ENCODE results near the gene SPRED2.

Gene SPRED2

DNA sequence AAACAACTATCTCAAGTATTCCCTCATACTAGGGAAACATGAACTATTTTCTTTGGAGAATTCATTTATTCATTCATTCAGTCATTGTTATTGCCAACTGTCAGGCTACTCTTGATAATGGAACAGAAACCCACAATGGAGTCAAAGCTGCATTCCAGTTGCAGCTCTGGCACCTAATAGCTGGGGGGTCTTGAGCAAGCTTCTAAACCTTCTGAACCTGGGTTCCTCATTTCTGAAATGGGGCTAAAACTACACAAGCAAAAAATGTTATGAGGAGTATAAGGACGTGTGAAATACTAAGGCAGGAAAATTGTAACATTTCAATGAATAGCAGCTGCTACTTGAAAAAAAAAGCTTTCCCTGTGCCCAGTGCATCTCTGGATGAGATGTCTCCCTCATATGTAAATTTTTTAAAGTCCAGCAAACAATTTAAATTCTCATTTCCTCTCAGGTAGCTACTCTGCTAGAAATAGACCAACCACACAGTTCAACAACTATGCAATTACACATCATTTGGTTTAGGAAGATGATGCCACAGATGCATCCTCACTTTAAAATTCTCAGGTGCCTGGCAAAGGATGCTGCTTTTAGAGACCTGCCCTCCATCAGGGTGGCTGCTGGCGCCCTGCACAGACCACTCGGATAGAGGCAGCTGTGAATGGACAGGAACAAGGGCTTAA is 38.5 kb downstream of the SPRED2 start:
- no peak for DNase-seq
- in situ Hi-C loops (cut with MboI; ENCODE audit: low pct_unique_long_range_greater_than_20kb, low sequenced_read_pairs) = no loop called here

DNA sequence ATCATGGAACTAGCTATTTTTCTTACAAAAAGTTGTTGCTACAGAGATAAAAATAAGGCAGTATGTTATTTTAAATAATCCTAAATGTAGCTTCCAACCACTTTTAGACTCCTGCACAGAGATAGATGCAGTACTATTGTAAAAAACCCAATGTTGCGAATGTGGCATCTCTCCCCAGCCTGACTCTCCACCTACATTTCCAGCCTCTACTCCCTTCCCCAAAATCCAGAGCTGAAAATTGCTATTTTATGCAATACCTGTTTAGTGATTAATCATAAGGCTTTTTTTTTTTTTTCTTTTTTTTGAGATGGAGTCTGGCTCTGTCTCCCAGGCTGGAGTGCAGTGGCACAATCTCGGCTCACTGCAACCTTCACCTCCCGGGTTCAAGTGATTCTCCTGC is 39.4 kb downstream of the SPRED2 start:
- no peak for DNase-seq
- in situ Hi-C loops (cut with MboI; ENCODE audit: low pct_unique_long_range_greater_than_20kb, low sequenced_read_pairs) = no loop called here

DNA sequence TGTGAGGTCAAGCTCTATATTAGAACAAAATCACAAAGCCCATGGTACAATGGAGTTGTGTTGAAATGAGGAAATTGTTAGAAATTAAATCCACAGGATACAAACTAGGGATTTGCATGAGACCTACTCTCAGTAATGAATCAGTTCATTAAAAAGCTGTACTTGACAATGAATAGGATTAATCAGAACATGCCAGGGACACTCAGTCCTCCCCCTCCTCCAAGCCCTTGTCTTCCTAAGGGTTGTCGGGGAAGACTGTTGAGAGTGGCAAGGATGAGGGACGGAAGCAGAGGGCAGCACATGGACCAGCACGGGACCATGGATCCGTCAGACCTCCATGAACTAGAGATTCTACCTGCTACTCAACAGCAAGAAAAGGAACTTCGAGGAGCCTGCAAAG is 39.8 kb downstream of the SPRED2 start:
- in situ Hi-C loops (cut with MboI; ENCODE audit: low pct_unique_long_range_greater_than_20kb, low sequenced_read_pairs) = no loop called here
- DNase-seq = no peak

DNA sequence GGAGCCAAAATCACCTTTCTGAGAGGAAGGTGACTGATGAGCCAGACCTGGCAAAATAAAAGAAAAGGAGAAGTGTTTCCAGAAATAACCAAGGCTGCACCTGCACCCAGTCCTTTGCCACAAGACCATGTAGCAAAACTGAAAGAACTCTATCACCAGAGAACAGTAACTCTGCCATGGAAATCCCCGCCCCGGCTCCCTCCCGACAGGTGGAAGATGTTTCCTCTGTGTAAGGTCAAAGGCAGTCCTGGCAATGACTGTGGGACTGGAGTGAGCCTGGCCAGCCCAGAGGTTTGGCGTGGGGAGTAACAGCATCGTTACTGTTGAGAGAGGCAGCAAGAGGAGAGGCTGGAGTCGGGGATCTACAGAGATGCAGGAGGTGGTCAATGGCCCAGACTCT is 42.3 kb downstream of the SPRED2 start:
- no peak for DNase-seq
- in situ Hi-C loops (cut with MboI; ENCODE audit: low pct_unique_long_range_greater_than_20kb, low sequenced_read_pairs) = no loop called here

DNA sequence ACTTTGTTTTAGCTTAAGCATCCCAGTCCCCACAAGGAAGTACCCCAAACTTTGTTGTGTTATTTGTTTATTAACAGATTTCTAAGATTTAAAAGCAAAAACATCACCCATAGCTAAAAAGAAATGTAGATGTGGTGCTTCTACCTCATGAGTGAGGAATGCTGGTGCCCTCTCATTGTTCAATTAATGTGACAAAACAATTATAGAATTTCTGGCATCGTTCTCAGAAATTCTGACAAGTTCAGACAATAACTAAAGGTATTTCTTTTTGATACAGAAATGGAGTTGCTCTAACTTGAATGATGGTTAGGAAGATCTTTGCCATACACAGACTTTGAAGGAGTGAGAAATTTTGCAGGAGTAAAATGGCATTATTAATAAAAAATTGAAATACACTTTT is 42.9 kb downstream of the SPRED2 start:
- DNase-seq = no peak
- in situ Hi-C loops (cut with MboI; ENCODE audit: low pct_unique_long_range_greater_than_20kb, low sequenced_read_pairs) = no loop called here

DNA sequence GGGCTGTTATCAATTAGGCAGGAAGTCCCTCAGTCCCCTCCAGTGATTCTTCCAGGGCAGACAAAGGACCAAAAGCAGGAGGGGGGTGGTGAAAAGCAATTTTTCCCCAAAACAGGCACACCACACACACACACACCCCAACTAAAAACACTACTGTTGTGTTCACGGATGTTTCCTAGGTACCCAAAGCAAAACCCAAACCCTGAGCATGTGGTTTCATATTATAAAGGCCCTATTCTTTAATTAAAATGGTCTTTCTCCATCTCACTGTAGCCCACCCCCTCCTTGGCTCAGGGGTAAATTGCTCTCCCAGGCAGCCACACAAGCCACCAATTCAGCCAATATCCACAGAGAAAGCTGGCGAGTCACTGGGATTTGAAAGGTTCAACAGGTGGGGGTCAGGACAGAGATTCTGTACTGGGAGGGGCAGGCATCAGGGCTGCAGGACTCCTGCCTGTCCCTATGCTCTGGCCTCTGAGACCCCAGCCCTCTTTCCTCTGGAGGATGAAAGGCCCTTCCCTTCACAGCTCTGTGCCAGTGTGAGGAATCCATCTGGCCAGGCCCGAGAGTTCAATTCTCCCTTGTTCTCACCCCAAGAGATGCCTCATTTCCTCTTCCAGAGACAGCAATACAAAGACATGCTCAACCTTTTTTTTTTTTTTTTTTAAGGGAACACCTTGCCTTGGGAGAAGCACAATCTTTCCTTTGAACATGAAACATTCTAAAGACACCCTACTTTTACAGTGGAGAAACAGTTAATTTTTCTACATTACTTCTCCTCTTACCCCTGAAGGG is 43.6 kb downstream of the SPRED2 start:
- DNase-seq = no peak

DNA sequence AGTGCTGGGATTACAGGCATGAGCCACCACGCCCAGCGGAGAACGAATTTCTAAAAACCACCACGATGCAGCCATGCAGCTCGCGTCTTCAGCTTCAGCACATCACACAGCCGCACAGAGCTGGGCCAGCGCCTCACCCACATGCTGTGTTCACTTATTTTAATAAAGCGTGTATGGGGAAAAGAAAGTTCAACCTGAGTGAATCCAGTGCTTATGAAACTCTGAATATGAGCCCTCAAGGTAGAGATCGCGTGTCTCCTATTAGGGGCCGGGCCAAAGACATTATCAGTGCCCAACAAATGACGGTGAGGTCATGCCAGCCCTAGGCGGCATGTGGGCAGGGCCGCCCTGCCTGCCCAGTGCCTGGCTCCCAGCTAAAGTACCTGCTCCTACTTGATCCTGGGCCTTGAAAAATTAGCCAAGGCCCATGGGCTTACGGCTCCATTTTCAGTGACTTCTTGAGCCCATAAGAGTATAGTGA is 44.3 kb downstream of the SPRED2 start:
- DNase-seq = no peak
- in situ Hi-C loops (cut with MboI; ENCODE audit: low pct_unique_long_range_greater_than_20kb, low sequenced_read_pairs) = no loop called here

More for the DNA sequence above, 43.6 kb downstream of the SPRED2 start:
- in situ Hi-C loops (cut with MboI; ENCODE audit: low pct_unique_long_range_greater_than_20kb, low sequenced_read_pairs) = no loop called here

DNA sequence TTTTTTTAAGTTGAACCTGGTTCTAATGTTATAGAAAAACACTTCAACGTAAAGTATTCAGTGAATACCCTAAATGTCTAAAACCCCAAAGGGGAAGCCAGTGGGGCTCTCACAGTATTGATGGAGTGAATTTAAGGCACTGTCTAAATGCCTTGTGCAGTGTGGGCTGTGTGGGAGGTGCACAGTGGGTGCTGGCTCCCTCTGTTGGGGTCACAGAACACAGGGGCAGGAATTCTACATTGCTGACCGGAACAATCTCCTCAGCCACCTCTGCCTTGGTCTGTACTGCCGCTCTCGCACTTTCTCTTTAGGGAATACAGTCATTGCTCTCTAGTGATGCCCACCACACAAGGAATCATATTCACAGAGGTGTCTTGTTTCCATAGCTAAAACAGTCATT is 45.4 kb downstream of the SPRED2 start:
- DNase-seq = no peak
- in situ Hi-C loops (cut with MboI; ENCODE audit: low pct_unique_long_range_greater_than_20kb, low sequenced_read_pairs) = no loop called here

DNA sequence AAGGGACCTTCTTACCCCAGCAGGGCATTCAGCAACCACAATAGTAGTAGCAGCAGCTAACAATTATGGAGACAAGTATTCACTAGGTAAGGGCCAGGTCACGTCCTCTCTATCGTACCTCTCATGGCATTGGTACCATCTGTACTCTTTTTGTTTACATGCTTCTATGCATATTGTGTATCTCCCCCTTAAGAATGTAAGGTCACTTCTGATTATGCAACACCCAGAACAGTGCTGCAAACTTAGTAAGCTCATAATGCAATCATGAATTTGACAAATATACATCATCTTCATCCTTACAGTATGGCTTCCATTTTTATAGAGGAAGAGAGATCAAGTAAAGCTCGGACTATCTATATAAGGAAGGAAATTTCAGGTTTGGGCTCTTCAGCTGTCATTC is 46.1 kb downstream of the SPRED2 start:
- in situ Hi-C loops (cut with MboI; ENCODE audit: low pct_unique_long_range_greater_than_20kb, low sequenced_read_pairs) = no loop called here
- DNase-seq = no peak

DNA sequence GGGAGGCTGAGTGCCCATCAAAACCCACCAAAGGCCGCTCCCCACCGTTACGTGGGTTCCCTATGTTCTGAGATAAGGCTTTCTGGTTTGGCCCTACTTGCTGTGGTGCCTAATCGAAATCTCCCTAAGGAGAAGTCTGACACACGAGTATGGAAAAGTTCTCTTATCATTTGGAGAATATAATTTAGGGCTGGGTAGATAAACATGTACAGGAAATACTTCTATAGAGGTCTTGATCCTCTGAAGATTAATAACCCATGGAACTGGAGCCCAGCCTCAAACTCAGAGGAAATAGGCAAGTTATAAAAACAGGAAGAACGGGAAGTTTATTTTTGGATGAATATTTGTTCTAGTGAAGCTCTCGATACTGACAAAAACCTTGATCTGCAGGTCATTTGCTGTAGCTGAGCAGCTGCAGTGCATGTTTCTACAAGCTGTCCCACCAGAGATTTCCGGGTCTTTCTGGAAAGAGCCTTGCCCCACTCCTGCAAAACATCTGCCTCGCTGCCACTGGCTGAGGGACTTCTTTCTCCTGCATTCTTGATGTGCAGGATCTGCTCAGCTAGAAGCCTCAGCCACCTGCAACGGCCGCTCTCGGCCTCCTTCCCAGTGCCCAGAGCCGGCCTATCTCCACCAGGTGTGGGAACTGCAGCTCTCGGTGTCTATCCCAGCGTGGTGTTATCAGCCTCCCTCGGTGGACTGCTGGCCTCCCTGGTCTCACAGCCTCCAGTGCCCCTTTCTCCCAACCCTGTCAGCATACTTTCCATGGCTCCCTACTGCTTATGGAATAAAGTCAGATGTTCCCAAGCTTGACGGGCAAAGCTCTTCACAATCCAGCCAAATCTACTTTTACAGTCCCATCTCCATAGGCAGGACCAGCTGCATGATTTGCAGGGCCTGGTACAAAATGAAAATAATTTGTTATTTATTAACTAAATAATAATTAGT is 48.6 kb downstream of the SPRED2 start:
- in situ Hi-C loops (cut with MboI; ENCODE audit: low pct_unique_long_range_greater_than_20kb, low sequenced_read_pairs) = no loop called here
- DNase-seq = peak; percentile 29

DNA sequence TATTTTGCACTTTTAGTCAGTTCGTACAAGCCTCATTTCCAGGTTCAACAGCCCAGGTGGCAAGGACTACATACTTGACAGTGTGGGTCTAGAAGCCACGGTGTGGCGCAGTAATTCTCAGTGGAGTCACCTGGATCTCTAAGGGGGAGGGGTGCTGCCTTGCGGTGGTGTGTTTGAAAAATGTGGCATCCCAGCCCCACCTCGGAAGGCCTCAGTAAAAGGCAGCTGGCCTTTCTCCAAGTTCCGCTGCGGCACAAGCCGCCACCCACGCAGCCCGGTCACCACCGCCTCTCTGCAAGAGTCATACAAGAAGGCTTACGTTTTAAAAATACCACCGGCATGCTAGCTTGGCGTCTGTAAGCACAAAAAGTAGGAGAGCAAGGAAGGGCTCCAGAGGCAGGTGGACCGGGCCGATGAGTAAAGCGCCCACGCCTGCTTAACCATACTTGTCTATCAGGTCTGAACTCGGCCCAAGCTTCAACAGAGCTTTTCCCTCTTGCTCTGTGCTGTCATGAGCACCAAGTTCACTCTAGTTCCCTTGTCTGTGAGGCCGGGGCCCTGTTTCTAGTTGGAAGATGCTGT is 49.5 kb downstream of the SPRED2 start:
- in situ Hi-C loops (cut with MboI; ENCODE audit: low pct_unique_long_range_greater_than_20kb, low sequenced_read_pairs) = no loop called here
- DNase-seq = peak; percentile 90

DNA sequence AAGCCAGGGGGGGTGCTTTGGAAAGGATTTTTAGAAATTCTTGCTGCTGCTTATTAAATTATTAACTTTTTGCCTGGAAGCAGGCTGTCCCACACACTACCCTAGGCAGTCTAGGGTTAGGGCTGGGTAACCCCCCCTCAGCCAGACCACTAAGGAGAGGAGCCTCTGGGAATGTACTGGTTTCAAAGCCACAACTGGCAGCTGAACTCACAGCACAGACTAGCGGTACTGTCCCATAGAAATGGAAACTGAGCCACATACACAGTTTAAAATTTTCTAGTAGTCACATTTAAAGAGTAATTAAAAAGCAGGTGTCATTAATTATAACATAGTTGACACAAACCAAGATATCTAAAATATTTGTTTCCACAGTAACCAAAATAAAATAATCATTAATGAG is 50.1 kb downstream of the SPRED2 start:
- in situ Hi-C loops (cut with MboI; ENCODE audit: low pct_unique_long_range_greater_than_20kb, low sequenced_read_pairs) = no loop called here

DNA sequence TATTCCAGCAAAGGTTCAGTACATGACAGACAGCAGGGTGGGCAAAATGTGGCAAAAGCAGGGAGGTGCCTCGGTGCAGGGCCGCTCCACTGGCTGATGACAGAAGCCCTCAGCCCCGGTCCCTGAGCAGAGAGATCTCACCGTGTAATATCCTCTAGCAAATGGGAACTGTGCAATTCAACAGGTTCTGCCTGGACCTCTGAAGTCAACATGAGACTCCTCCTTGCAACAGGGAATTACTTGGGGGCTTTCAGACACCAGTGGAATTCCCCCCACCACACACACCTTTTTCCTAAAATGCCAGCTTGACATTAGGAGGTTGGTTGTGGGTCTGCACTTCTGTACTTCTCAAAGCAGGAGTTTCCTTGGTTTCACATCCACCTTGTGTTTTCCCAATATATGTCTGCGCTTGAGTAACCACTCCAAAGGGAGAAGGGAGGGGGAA is 50.8 kb downstream of the SPRED2 start:
- in situ Hi-C loops (cut with MboI; ENCODE audit: low pct_unique_long_range_greater_than_20kb, low sequenced_read_pairs) = no loop called here
- DNase-seq = no peak

More for the DNA sequence above, 50.1 kb downstream of the SPRED2 start:
- no peak for DNase-seq

DNA sequence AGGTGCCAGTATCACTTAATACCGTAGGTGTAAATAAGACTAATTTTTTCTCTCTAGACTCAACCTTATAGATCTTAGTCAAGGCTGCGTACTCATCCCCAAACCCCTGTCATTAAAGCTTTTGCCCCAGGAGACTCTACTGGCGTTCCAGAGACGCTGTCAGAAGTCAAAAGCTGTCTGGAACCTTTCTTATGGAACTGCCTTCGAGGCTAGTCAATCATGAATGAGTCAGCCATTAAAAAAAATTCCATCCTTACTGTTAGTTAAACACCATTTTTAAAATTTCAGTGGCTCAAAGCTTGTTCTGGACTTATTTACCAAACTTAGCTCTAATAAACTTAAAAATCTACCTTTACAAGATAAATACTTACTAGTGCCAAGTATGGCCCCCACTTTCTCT is 52.1 kb downstream of the SPRED2 start:
- in situ Hi-C loops (cut with MboI; ENCODE audit: low pct_unique_long_range_greater_than_20kb, low sequenced_read_pairs) = no loop called here

DNA sequence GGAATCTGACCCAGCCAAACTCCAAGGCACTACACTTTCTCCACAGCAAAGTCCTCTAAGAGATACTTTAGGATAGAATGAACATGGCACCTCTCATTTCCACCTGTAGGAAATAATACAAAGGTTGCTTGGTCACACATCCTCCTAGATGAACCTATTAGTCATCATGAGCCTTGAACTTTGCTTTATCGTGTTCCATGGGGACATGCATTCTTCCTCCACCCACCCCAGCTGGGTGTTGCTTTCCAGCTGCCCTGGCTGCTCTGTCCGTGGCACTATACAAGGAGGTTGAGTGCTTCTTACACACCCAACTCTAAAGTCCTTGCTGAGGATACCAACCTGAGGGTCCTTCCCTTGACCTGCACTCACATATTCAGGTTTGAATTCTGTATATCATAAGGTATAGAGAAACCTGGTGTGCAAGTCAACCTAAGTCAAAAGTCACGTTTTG is 52.7 kb downstream of the SPRED2 start:
- DNase-seq = no peak

More for the DNA sequence above, 52.1 kb downstream of the SPRED2 start:
- DNase-seq = no peak

DNA sequence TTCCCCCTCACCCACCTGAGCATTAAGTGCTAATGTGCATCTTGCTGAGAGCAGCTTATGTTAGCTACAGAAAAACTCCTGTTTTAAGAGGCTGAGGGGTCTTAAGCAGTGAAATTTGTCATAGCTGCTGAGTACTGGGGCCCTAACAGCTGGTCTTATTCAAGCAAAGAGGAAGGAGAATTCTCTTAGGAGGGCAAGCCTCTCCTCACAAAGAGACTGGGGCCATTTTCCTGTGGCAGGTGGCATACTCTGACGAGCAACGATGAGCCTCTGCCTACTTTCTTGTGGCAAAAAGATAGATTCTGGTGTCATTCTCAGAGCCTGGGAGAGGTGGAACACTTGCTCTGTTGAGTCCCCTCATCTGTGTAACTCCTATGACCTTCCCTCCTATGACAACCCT is 53.2 kb downstream of the SPRED2 start:
- in situ Hi-C loops (cut with MboI; ENCODE audit: low pct_unique_long_range_greater_than_20kb, low sequenced_read_pairs) = no loop called here
- DNase-seq = no peak

More for the DNA sequence above, 52.7 kb downstream of the SPRED2 start:
- in situ Hi-C loops (cut with MboI; ENCODE audit: low pct_unique_long_range_greater_than_20kb, low sequenced_read_pairs) = no loop called here

DNA sequence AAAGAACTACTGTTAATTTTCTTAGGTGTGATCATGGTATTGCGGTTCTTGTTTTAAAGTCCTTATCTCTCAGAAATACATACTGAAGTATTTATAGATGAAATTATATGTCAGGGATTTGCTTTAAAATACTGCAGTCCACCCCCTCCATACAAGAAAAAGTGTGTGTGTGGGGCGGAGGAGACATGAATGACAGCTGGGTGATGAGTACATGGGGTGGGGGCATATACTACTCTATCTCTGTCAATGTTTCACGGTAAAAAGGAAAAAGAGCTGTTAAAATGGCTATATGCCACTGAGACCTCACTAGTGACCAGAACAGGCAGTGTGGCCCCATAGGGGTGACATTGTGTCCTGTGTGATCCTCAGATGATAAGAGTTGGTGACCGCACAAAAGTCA is 54.1 kb downstream of the SPRED2 start:
- in situ Hi-C loops (cut with MboI; ENCODE audit: low pct_unique_long_range_greater_than_20kb, low sequenced_read_pairs) = no loop called here
- DNase-seq = no peak

DNA sequence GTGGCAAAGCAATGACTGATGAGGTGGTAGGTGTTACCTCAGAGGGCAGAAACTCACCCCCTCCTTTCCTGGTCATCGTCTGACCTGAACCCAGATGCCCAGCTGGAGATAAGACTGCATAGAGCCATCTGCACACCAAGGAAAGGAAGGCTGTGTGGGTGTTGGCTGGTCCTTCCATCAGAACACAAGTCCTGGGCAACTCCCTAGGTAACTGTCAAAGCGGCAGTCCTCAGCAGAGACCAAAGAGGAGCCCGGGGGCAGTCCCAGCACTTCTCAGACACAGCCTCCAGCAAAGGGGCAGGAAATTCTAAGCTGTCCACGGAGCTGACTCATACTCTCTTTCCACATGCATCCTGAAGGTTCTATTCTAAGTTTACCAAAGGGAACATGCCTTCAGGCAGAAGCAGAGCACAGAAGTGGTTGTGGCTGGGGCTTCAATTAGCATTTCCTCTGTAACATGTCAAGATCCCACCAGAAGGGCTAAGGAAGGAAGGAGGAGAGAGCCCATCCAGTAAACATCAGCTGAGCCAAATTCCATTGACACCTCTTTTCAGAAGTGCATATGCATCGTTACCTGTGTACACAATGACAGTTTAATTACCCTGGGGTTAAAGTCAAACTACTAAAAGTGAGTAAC is 54.7 kb downstream of the SPRED2 start:
- DNase-seq = peak; percentile 86
- in situ Hi-C loops (cut with MboI; ENCODE audit: low pct_unique_long_range_greater_than_20kb, low sequenced_read_pairs) = no loop called here

DNA sequence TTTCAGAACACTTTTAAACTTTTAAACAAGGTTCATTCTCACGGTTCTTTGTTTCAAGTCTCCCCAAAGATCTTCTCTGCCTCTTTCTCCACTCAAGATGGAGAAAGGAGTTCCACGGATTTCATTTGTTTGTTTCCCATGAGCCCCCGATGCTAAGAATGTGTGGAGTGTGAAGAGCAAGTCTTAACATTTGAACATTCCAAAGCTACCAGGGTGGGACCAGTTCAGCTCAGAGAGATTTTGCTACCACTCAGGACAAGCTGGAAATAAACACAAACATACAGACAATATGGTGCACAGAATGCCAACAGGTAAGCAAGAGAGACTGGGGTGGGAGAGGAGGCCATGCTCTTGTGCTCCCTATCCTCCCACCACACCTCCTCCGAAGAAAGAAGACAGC is 56.7 kb downstream of the SPRED2 start:
- DNase-seq = no peak
- in situ Hi-C loops (cut with MboI; ENCODE audit: low pct_unique_long_range_greater_than_20kb, low sequenced_read_pairs) = no loop called here
